Measurements from ENCODE around the gene MTAP. TPM values are rescaled to one million over a fixed set of nuclear protein-coding genes. Genes with fewer than 3 reads are reported as not detected.

The MTAP gene
- total RNA-seq, 2 experiments from 2014 or later: 43.4 to 44.9 TPM

- ChIA-PET CTCF (interaction anchor here (1.6 to 7.1 kb wide), 5 partner anchors 197 to 642 kb away, joined by 4 to 99 read pairs (median 31); partner anchors contain the start of gene CDKN2B), POLR2A (interaction anchor here (1.2 to 1.6 kb wide), 3 partner anchors 8 to 184 kb away, joined by 3 to 5 read pairs (median 4); partner anchors contain the start of genes CDKN2A and CDKN2B-AS1)
- Mint-ChIP-seq H3K4me3 (no peak overlapping the region), H3K27ac (no peak overlapping the region), H3K27me3 (no peaks in the 10 kb centered on the region), H3K9me3 (no peaks in the 10 kb centered on the region), H3K36me3 (ENCODE audit: low read depth) (peaks cover 40% of the 10 kb centered on the region), H3K4me1 (peaks cover 37% of the 10 kb centered on the region)
- no peak for DNase-seq
These were observed 8.4 kb downstream of the MTAP start for GRCh38 chr9:21810881-21811280.

- no peaks in the 10 kb centered on the region for H3K9me3 Mint-ChIP-seq
- DNase-seq: no peak
- no peaks in the 10 kb centered on the region for H3K27me3 Mint-ChIP-seq
- H3K27ac Mint-ChIP-seq: no peak overlapping the region
- no peak overlapping the region for H3K4me3 Mint-ChIP-seq
- POLR2A ChIA-PET: interaction anchor here (1.2 to 1.6 kb wide), 3 partner anchors 9 to 197 kb away, joined by 3 to 5 read pairs (median 4); partner anchors contain the start of genes CDKN2A, CDKN2B and CDKN2B-AS1
- peaks cover 42% of the 10 kb centered on the region for H3K36me3 Mint-ChIP-seq (ENCODE audit: low read depth)
- peaks cover 31% of the 10 kb centered on the region for H3K4me1 Mint-ChIP-seq
- CTCF ChIA-PET: interaction anchor here (0.8 to 7.1 kb wide), 12 partner anchors 103 to 432 kb away, joined by 3 to 99 read pairs (median 7); partner anchors contain the start of gene CDKN2B
These were observed 9.5 kb downstream of the MTAP start for GRCh38 chr9:21811914-21812313.

- H3K4me1 Mint-ChIP-seq: peaks cover 29% of the 10 kb centered on the region
- H3K27ac Mint-ChIP-seq: no peak overlapping the region
- ChIA-PET CTCF (interaction anchor here (0.8 to 7.1 kb wide), 15 partner anchors 23 to 657 kb away, joined by 3 to 99 read pairs (median 4); partner anchors contain the start of gene CDKN2B), POLR2A (interaction anchor here (1.2 to 1.6 kb wide), 3 partner anchors 9 to 196 kb away, joined by 3 to 5 read pairs (median 4); partner anchors contain the start of genes CDKN2A, CDKN2B and CDKN2B-AS1)
- DNase-seq: no peak
- no peaks in the 10 kb centered on the region for H3K27me3 Mint-ChIP-seq
- H3K9me3 Mint-ChIP-seq: no peaks in the 10 kb centered on the region
- peaks cover 43% of the 10 kb centered on the region for H3K36me3 Mint-ChIP-seq (ENCODE audit: low read depth)
- no peak overlapping the region for H3K4me3 Mint-ChIP-seq
These were observed 10.0 kb downstream of the MTAP start for GRCh38 chr9:21812415-21812814.

GRCh38 chr9:21812946-21813568, 10.6 kb downstream of the MTAP start:
- Mint-ChIP-seq H3K4me1 (peaks cover 27% of the 10 kb centered on the region), H3K9me3 (no peaks in the 10 kb centered on the region), H3K27ac (peak overlapping the region; percentile 17), H3K27me3 (no peaks in the 10 kb centered on the region), H3K4me3 (no peak overlapping the region), H3K36me3 (ENCODE audit: low read depth) (peaks cover 41% of the 10 kb centered on the region)
- POLR2A ChIA-PET: interaction anchor here (1.0 to 1.6 kb wide), 4 partner anchors 9 to 222 kb away, joined by 3 to 10 read pairs (median 4); partner anchors contain the start of gene CDKN2B
- CTCF ChIA-PET: interaction anchor here (0.7 to 7.1 kb wide), 35 partner anchors 9 to 656 kb away, joined by 3 to 99 read pairs (median 4); partner anchors contain the start of genes CDKN2A, CDKN2B, CDKN2B-AS1 and MTAP
- DNase-seq: peak; percentile 74

GRCh38 chr9:21813575-21814473, 11.4 kb downstream of the MTAP start:
- POLR2A ChIA-PET: interaction anchor here (1.0 to 1.6 kb wide), 5 partner anchors 10 to 221 kb away, joined by 3 to 10 read pairs (median 3); partner anchors contain the start of genes CDKN2A, CDKN2B and CDKN2B-AS1

GRCh38 chr9:21815643-21816042, 13.2 kb downstream of the MTAP start:
- Mint-ChIP-seq H3K27ac (no peak overlapping the region), H3K36me3 (ENCODE audit: low read depth) (peaks cover 53% of the 10 kb centered on the region), H3K27me3 (no peaks in the 10 kb centered on the region), H3K4me1 (peaks cover 17% of the 10 kb centered on the region), H3K9me3 (no peaks in the 10 kb centered on the region), H3K4me3 (no peak overlapping the region)
- ChIA-PET CTCF (interaction anchor here (0.6 to 7.1 kb wide), 4 partner anchors 192 to 636 kb away, joined by 4 to 99 read pairs (median 6); partner anchors contain the start of gene CDKN2B), POLR2A (no interaction called here)
- DNase-seq: no peak

More at GRCh38 chr9:21813575-21814473, 11.4 kb downstream of the MTAP start:
- CTCF ChIA-PET: interaction anchor here (0.6 to 7.1 kb wide), 37 partner anchors 10 to 655 kb away, joined by 3 to 99 read pairs (median 4); partner anchors contain the start of genes CDKN2A, CDKN2B, CDKN2B-AS1 and MTAP
- Mint-ChIP-seq H3K4me3 (no peak overlapping the region), H3K27ac (no peak overlapping the region), H3K9me3 (no peaks in the 10 kb centered on the region), H3K27me3 (no peaks in the 10 kb centered on the region), H3K4me1 (peaks cover 27% of the 10 kb centered on the region), H3K36me3 (ENCODE audit: low read depth) (peaks cover 47% of the 10 kb centered on the region)
- peak; percentile 68 for DNase-seq

- Mint-ChIP-seq H3K36me3 (ENCODE audit: low read depth) (peaks cover 59% of the 10 kb centered on the region), H3K4me3 (no peak overlapping the region), H3K27ac (no peak overlapping the region), H3K4me1 (peaks cover 16% of the 10 kb centered on the region), H3K27me3 (no peaks in the 10 kb centered on the region), H3K9me3 (no peaks in the 10 kb centered on the region)
- DNase-seq: no peak
- POLR2A ChIA-PET: no interaction called here
- CTCF ChIA-PET: interaction anchor here (1.0 to 7.1 kb wide), 8 partner anchors 178 to 635 kb away, joined by 3 to 99 read pairs (median 4); partner anchors contain the start of genes CDKN2B and CDKN2B-AS1
These were observed 14.7 kb downstream of the MTAP start for GRCh38 chr9:21817176-21817575.

- ChIA-PET POLR2A (no interaction called here), CTCF (interaction anchor here (1.0 to 1.7 kb wide), 2 partner anchors 168 to 183 kb away, joined by 3 to 5 read pairs; partner anchors contain the start of gene CDKN2A)
- H3K9me3 Mint-ChIP-seq: no peaks in the 10 kb centered on the region
- peaks cover 69% of the 10 kb centered on the region for H3K36me3 Mint-ChIP-seq (ENCODE audit: low read depth)
- H3K4me3 Mint-ChIP-seq: no peak overlapping the region
- no peaks in the 10 kb centered on the region for H3K27me3 Mint-ChIP-seq
- H3K4me1 Mint-ChIP-seq: peaks cover 11% of the 10 kb centered on the region
- DNase-seq: no peak
- no peak overlapping the region for H3K27ac Mint-ChIP-seq
These were observed 23.2 kb downstream of the MTAP start for GRCh38 chr9:21825637-21826036.

- Mint-ChIP-seq H3K9me3 (no peaks in the 10 kb centered on the region), H3K27me3 (no peaks in the 10 kb centered on the region), H3K27ac (no peak overlapping the region), H3K4me1 (peaks cover 38% of the 10 kb centered on the region), H3K4me3 (no peak overlapping the region), H3K36me3 (ENCODE audit: low read depth) (peaks cover 65% of the 10 kb centered on the region)
- DNase-seq: no peak
- POLR2A ChIA-PET: no interaction called here
- CTCF ChIA-PET: no interaction called here
These were observed 26.5 kb downstream of the MTAP start for GRCh38 chr9:21828853-21829410.

- H3K27me3 Mint-ChIP-seq: no peaks in the 10 kb centered on the region
- H3K9me3 Mint-ChIP-seq: no peaks in the 10 kb centered on the region
- DNase-seq: no peak
- peaks cover 62% of the 10 kb centered on the region for H3K36me3 Mint-ChIP-seq (ENCODE audit: low read depth)
- no peak overlapping the region for H3K4me3 Mint-ChIP-seq
- POLR2A ChIA-PET: no interaction called here
- H3K4me1 Mint-ChIP-seq: peaks cover 37% of the 10 kb centered on the region
- H3K27ac Mint-ChIP-seq: no peak overlapping the region
- CTCF ChIA-PET: interaction anchor here (1.6 kb wide), 1 partner anchor 17 kb away, joined by 4 read pairs; no protein-coding TSS in a partner anchor
These were observed 28.2 kb downstream of the MTAP start for GRCh38 chr9:21830589-21830988.

- peaks cover 37% of the 10 kb centered on the region for H3K4me1 Mint-ChIP-seq
- no peaks in the 10 kb centered on the region for H3K27me3 Mint-ChIP-seq
- peak; percentile 41 for DNase-seq
- no peaks in the 10 kb centered on the region for H3K9me3 Mint-ChIP-seq
- H3K36me3 Mint-ChIP-seq (ENCODE audit: low read depth): peaks cover 69% of the 10 kb centered on the region
- H3K4me3 Mint-ChIP-seq: no peak overlapping the region
- CTCF ChIA-PET: interaction anchor here (0.6 to 1.6 kb wide), 2 partner anchors 18 to 141 kb away, joined by 3 to 4 read pairs; no protein-coding TSS in a partner anchor
- H3K27ac Mint-ChIP-seq: peak overlapping the region; percentile 2
- POLR2A ChIA-PET: no interaction called here
These were observed 29.5 kb downstream of the MTAP start for GRCh38 chr9:21831841-21832509.

Data from activated CD4-positive, alpha-beta memory T cell treated with anti-CD3 and anti-CD28 coated beads, Interleukin-2, amount 10 ng/mL, durations not matched to agents 7 days and 5 days (primary cell).